ENCODE results near the gene KCNJ12. TPM values are rescaled to one million over a fixed set of nuclear protein-coding genes. Genes with fewer than 3 reads are reported as not detected.
"Not testable (repeated sequence)": the region's sequence is repeated elsewhere in the genome, so short reads cannot be mapped to it uniquely, and the experiment has no call there.

The KCNJ12 gene
- polyA plus RNA-seq (ENCODE audit: insufficient read length): 4.5 TPM
- long read RNA-seq, donor 1, full-length matches to known transcripts: 2 of 2 reads
- long read RNA-seq, donor 1, partial matches to known transcripts: 0 of 2 reads
- long read RNA-seq, donor 1, other reads (novel, unspliced or antisense): 0 of 2 reads
- long read RNA-seq, donor 2, full-length matches to known transcripts: 2 of 2 reads
- long read RNA-seq, donor 2, partial matches to known transcripts: 0 of 2 reads
- long read RNA-seq, donor 2, other reads (novel, unspliced or antisense): 0 of 2 reads
- long read RNA-seq, donor 3, full-length matches to known transcripts: 2 of 2 reads
- long read RNA-seq, donor 3, partial matches to known transcripts: 0 of 2 reads
- long read RNA-seq, donor 3, other reads (novel, unspliced or antisense): 0 of 2 reads
- long read RNA-seq, donor 4: 0 reads
- long read RNA-seq, donor 5, full-length matches to known transcripts: 3 of 3 reads
- long read RNA-seq, donor 5, partial matches to known transcripts: 0 of 3 reads
- long read RNA-seq, donor 5, other reads (novel, unspliced or antisense): 0 of 3 reads
- long read RNA-seq, donor 6, full-length matches to known transcripts: 1 of 1 reads
- long read RNA-seq, donor 6, partial matches to known transcripts: 0 of 1 reads
- long read RNA-seq, donor 6, other reads (novel, unspliced or antisense): 0 of 1 reads
- long read RNA-seq, donor 7, full-length matches to known transcripts: 2 of 2 reads
- long read RNA-seq, donor 7, partial matches to known transcripts: 0 of 2 reads
- long read RNA-seq, donor 7, other reads (novel, unspliced or antisense): 0 of 2 reads
- long read RNA-seq, donor 8, full-length matches to known transcripts: 2 of 2 reads
- long read RNA-seq, donor 8, partial matches to known transcripts: 0 of 2 reads
- long read RNA-seq, donor 8, other reads (novel, unspliced or antisense): 0 of 2 reads

DNA sequence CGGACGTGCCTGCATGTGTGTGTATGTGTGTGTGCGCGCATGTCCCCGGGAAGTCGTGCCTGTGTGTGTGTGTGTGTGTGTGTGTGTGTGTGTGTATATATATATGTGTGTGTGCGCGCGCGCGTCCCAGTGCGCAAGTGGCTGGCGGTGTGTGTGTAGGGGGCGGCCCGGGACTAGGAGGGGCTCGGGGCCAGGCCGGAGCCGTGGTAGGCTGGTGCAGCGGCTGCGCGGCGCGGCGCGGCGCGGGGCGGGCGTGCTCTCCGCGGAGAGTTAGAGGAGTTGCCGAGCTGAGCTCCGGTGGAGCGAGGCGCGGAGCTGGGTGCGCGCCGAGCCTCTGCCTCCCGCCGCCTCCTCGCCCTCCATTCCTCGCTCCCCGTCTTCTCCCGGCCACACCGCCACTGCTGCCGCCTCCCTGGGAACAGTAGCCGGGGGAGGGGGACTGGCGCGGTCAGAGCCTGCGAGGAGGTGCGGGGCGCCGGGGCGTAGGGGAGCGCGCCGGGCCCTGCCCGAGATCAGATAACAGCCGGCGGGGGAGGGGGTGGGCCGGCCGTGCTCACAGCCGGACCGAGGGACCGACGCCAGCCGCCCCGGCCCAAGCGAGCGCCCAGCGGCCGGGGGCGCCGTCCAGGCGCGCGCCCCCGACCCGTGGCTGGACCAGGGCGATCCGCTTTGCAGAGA lies at the start of gene KCNJ12:
Gene KCNJ12 (plus strand): TSS at position 277 of the 678 bp plus-strand sequence. CDS start 38,986 bp downstream, outside the sequence.
- DNase-seq: peak; percentile 44

DNA sequence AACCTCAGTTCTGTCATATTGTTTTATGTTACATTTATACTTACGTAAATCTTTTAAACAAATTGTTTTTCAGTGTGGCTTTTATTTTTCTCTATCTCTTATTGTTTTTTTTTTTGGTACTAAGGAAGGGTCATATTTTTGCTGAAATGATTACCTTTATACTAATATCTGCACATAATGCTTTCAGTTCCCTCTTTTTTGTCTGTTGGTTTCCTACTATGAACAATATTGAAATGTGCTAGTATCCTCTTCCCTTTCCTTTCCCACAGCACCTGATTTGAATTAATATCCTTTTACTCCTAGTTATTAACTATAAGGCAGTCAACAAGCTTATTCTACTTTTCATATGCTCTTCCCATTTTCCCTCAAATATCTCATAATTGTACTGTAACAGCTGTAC lies 48.2 kb upstream of the KCNJ12 start:
- not testable (repeated sequence) for DNase-seq

DNA sequence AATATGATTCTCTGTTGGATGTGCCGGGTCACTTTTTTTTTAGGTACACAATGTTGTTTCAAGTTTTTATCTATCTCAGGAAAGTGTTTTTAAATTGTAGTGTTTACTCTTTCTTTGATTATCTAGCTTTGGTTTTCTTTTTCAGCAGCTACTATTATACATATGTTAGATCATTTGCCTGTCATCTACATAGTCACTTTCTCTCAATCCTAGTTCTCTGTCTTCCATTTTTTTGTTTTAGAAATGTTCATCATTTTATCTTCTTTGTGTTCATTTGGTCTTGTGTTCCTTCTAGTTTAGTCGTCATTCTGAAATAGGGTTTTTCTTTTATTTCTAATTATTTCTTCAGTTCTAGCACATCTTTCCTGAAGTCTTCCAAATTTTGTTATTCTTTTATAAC lies 47.4 kb upstream of the KCNJ12 start:
- not testable (repeated sequence) for DNase-seq

DNA sequence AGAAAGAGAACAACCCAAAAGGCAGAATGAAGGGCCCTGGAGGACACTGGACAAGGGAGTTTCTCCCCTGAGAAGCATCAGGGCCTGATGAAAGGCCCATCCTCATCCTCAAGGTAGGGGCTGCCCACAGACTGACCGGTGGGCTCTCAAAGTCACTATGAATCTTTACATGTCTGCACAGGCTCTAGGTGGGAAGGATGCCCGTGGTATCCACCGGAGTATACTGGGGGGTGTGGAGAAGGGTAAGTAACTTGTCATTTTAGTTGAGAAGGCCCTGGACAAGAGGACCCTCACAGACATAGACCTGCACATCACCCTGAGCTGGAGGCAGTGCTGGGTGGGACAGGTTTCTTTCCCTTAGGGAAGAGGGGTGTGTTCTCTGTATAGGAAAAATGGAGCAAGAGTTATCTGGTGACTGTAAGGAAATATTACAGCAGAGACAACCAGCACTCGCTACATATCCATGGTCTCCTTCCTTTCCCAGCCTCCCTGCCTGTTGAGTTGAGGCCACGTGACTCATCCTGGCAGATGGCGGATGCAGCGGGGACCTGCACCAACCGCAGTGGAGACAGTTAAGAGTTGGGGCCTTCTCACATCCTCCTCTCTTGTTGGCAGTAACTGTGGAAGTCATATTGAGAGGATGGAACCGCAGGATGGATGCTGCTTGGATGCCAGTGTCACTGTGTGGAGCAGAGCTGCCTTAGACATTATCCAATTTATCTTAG lies 45.6 kb upstream of the KCNJ12 start:
- no peak for DNase-seq

DNA sequence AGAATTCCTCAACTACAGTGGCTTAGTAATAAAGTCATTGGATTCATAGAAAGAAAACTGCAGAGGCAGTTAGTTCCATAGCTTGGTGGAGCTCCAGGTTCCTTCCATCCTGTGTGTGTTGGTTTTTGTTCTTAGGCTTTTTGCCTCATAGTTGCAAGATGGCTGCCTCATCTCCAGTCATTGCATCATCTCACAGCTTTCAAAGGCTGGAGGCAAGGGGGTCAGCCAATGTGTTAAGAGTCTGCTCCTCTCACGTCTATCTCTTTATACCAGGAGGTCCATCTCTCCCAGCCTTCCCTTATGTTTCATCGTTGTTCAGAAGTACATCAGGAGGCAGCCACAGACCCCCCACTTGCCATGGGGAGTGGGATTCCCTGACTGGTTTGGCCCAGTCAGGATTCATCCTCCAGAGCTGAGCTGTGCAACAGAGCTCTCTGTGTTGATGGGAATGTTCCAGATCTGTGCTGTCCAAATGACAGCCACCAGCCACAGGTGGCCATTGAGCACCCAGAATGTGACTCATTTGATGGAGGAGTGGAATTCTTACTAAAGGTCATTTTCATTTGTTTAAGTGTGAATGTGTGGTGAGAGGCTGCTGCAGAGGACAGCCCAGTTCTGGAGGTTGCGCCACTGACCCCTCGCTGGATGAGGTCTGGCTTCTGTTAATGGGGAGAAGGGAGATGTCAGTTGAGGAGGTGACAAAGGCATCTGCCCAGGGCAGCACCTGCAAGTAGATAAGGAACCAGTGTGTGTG lies 39.4 kb upstream of the KCNJ12 start:
- DNase-seq: not testable (repeated sequence)

DNA sequence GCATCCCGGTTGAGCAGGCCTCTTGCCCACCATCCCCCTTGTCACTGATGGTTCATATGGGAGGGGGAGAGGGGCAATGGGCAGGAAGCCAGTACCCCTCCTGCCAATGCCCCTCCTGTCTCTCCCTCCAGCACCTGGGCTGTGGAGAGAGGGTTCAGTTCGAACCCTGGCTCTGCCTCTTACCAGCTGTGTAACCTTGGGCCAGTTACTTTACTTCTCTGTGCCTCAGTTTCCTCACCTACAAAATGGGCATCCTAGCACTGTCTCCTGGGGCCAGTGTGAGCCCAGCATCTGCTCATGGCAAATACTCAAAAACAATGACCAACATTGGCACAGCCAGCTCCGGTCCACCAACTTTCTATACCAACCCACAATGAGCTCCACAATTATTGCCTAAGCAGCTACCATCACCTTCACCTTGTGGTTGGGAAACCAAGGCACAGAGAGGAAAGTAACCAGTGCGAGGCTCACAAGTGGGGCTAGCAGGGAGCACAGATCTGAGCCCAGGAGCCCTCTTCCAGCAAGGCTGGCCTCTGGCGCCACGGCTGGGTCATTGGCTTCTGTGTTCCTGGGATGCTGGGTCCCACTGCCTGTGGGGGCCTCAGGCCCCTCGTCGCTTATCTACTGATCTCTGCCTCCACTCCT lies 38.1 kb upstream of the KCNJ12 start:
- DNase-seq: not testable (repeated sequence)

DNA sequence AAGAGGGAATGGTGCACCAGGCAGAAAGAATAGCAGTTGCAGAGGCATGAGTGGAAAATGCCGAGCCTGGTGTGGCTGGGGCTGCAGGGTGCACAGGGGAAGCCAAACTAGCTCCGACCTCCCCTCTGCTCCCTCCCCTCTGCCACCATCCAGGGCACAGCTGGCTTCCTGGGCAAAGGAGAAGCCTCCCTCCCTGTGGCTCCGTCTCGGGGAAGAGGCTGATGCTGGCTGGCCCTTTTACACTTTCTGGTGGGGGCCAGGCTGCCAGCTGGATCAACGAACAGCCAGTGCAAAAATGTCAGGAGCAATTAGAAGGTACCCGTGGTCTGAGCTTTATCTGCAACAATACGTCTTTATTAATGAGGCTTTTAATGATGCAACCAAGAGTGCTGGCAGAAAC lies 37.1 kb upstream of the KCNJ12 start:
- DNase-seq: no peak

DNA sequence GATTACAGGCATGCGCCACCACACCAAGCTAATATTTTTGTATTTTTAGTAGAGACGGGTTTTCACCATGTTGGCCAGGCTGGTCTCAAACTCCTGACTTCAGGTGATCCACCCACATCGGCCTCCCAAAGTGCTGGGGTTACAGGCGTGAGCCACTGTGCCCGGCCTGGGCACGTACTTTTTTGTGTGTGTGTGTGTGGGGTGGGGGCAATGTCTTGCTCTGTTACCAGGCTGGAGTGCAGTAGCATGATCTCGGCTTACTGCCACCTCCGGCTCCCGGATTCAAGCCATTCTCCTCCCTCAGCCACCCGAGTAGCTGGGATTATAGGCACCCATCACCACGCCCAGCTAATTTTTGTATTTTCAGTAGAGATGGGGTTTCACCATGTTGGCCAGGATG lies 36.6 kb upstream of the KCNJ12 start:
- not testable (repeated sequence) for DNase-seq

DNA sequence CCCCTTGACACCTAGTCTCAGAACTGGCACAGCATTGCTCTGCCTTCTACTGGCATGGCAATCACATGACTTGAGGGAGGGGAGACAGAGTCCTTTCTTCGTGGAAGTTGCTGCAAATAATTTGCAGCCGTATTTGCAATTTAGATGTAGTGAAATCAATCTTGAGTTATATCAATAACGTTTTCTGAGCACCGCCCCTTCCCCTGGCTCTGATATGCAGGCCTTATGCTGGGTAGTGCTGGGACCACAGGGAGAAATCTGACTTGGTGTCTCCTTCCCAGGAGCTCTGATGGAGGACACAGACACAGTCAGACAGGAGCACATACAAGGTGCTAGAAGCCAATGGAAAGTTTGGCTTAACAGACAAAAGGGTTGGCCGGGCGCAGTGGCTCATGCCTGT lies 35.8 kb upstream of the KCNJ12 start:
- not testable (repeated sequence) for DNase-seq

DNA sequence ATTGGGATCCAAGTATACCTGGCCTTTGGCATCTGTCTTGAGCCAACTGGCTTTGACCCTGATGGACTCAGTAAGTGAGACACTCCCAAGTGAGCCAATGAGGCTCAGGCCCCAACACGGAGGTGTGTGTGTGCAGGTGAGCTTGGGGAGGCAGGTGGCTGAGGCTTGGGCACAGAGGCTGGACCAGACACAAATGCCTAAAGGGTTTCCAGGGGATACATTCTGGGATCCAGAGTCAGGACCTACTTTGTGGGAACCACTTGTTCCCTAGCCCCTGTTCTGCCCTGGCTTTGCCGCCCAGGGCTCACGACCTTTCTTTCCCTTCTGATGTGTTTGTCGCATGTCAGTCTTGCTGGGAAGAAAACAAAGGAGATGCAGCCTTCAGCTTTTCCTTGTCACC lies 34.9 kb upstream of the KCNJ12 start:
- not testable (repeated sequence) for DNase-seq

DNA sequence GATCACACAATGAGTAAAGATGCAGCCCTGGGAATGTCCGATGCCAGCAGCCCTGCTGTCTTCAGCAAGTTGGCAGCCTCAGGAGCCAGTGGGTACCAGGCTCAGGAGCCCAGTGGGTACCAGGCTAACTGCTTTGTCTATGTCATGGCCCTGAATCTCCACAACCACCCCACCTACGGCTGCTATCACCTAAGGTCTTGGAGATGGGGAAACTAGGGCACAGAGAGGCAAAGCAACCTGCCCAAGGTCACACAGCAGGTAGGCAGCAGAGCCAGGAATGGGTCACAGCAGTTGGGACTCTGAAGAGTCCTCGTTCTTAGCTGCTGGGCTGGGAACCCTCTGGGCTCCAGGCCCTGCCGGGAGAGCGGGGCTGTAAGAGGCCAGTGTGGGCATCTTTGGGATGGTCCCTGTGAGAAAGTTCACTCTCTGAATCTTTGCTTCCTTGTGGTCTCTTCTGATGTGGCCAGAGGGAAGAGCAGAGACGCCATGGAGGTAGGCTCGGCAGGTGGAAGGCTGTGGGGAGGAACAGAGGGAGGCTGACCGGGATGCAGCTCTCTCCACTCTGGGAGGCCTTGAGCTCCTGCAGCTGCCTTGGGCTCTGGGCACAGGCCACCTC lies 34.1 kb upstream of the KCNJ12 start:
- not testable (repeated sequence) for DNase-seq

DNA sequence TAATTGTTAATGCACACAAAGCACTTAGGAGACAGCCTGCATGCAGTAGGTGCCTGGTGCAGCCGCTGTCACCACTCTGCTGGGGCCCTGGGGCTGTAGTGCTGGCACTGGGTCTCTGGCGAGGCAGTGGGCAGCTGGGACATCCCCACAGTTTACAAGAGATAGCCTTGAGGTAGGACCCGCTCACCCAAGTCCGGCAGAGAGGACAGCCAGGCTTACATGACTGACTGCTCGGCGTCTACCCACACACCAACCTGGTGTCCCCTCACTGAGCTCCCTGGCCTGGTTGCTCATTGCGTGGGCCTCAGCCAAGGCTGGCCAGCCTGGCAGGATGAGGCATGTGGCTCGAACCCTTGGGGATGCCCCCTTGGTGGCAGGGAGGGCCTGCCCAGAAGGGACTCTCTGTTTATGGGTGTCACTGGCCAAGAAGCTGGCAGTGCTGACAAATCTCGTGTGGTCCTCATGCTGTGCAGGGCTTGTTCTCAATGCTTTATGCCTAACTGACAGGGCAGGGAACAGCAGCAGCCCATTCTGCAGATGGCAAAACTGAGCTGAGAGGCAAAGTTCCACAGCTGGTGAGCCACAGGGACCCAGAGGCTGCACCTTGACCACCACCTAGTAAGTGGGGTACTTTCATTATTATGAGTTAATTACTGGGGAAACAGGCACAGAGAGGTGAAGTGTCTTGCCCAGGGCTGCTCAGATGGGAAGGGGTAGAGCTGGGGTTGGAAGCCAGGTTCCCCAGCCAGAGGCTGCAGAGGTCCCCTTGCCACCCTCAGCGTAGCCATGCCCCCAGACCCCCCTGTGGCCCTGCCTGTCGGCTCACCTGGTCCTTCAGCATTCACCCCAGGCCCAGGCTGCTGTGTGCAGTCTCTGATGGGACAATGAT lies 32.9 kb upstream of the KCNJ12 start:
- not testable (repeated sequence) for DNase-seq

DNA sequence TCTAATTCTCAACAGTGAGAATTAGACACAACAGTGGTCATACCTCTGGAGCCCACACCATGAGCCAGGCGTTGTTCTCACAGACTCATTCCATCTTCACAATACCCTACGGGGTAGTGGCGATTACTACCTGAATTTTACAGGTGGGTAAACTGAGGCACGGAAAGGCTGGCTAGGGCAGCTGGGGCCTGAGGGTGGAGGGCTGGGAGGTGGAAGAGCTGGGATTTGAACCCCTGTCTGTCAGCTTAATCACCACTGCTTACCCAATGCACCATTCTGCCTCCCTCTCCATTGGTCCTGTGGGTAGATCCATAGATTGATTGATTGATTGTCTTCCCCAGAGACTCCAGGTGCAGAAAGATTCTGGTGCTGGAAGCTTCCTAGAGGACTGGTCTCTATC lies 31.4 kb upstream of the KCNJ12 start:
- DNase-seq: not testable (repeated sequence)

DNA sequence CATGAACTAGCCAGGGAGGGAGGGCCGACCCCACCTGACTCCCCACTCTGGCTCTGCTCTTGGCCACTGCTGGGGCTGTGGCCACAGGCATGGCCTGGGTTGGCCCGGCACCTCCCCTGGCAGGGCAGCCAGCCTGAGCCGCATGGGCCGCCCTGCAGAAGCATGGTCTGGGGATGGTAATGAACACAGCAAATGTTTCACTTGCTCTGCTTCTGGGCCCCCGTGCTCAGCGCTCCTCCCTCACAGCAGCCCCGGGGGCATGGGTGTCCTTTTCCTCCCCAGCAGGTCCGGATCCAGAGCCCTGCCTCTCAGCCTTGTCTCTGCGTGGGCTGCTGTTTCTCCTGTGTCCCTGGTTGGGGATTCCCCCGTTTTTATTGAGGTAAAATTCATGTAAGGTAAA lies 30.9 kb upstream of the KCNJ12 start:
- DNase-seq: no peak

DNA sequence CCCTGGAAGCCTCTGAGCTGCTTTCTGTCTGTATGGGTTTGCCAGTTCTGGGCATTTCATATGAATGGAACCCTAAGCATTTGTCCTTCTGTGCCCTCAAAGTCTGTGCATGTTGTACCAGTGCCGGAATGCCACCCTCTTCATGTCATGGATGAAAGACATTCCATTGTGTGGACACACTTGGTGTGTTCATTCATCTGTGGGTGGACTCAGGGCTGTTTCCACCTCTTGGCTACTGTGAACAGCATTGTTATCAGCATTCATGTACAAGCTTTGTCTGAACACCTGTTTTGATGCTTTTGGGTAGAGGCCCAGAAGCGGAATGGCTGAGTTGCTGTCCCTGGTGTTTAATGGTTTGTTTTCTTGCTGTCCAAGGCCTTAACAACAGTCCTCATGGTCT lies 30.1 kb upstream of the KCNJ12 start:
- not testable (repeated sequence) for DNase-seq

DNA sequence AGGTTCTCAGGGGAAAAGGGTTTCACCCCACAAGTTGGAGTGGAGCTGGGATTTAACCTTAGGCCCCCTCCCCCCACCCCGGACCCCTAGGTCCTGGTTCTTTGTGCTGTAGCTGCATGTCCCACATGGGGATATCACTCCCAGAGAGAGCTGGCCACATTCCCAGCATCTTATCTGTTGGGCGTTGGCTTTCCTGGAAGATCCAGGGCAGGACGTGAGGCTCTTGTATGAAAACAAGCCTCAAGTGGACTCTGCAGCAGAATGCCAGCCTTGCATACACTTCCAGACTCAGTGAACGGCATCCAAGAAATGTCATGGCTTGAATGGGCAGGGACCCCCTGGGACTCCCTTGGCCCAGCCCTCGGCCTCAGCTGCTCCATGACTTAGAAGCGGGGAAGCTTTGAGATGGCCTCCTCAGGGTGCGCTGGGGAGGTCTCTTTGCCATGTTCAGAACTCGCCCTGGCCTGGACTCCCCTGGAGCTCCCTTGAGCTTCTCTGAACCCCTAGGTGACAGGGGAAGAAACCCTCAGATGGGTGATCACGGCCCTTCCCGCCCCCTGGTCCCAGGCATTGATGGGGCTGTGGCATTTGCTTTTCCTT lies 29.4 kb upstream of the KCNJ12 start:
- DNase-seq: not testable (repeated sequence)

DNA sequence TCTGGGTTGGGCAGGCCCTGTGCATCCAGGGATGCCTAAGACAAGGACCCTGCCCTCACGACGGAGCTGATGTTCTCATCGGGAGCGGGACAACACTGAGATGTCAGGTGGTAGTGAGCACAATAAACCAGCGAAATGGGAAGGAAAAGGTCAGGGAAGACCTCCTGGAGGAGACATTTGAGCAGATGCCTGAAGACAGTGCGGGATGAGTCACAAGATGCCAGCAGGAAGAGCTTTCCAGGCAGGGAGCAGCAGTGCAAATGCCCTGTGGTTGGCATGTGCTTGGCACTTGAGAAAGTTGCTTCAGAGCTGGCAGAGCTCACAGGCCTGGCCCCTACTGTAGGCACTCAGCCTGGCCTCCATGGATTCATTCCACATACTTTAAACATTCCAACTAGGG lies 28.5 kb upstream of the KCNJ12 start:
- DNase-seq: not testable (repeated sequence)

Data from left kidney (tissue), 8 donors.